Suppressor macrophage (primary cell): ENCODE results near the gene FGF23.

Source experiments
- DNase-seq, 4 experiments: peaks; one replicate each; pipeline ENCODE4 v3.0.0-alpha.2; 2020 to 2022

FGF23 gene

DNA sequence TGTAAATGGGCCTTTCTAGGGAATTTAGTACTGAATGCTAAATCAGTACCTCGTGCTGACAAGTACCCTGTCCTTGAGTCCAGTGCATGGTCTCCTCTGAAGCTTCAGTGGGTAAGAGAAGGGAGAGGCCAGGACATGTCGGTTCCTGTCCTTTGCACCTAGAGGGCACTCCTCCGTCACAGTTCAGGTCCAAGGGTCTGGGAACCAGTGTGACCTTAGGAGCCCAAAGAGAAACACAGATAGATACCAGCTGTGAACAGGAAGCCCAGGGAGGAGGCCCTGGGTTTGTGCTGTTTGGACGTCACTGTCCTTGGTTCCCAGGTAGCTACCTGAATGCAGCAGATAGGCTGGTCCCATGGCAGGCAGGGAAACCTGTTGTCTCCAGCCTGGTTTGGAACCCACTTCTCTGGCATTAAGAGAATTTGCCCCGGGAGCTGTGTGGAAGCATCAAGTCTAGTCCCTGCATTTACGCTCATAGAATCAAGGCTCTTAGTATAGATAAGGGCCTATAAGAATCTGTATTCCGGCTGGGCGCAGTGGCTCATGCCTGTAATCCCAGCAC is 3.9 kb upstream of the FGF23 start:
- peak in 1 of 4 experiments; percentile 9 for DNase-seq

- no peak for DNase-seq
Observed at GRCh38 chr12:4380332-4380731, 820 bp upstream of the FGF23 start.

DNA sequence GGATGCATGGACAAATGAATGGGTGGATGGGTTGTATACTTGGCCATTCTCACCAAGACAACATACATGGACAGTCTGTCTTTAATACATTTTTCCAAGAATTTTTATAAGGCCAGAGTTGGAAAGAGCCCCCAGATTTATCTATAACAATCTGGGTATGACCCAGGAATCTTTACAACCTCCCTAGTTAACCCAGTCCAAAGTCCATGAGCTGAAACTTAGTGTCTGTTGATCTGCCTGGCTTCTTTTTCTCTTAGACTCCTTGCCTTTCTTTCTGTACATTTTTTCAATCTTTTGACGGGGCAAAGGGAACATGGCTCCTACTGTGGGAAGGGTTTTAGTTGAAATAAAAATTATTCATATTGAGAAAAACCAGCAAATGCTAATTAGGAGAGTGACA is 740 bp downstream of the FGF23 start:
- no peak for DNase-seq

- DNase-seq = no peak
Observed at GRCh38 chr12:4375449-4375848, 4.1 kb downstream of the FGF23 start.

DNA sequence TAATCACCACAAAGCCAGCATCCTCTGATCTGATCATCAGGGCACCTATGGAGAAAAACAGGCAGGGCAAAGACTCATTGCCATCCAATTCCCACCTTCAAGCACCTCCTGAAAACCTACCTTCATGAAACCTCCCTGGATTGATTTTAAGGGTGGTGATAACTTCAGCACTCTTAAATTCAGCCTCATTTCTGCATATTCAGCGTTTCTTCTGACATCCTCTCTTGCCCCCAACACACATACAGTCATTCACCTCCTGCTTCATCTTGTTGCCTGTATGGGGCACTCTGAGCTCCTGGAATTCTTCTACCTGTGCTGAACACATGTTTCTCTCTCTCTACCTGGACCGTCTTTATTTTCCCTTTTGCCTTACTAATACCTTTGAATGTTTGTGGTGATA is 6.9 kb downstream of the FGF23 start:
- no peak for DNase-seq

- DNase-seq = no peak
Observed at GRCh38 chr12:4370265-4370664, 9.2 kb downstream of the FGF23 start.

DNA sequence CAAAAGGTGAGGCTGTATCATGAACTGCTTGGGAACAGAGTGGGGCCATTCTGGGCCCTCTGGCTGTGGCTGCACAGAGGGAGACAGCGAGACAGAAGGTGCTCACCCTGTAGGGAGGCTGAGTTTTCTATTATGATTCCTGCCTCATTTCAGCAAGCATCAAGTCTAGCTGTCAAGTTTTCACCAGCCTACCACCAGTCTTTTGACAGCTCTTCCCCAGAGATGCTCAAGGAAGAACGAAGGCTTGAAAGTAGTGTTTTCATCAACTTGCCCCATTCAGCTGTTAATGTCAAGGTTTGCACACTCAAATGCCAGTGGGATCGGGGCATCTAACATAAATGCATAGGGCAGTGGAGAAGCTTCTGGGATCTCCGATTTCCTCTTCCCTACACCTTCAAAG is 10.0 kb downstream of the FGF23 start:
- DNase-seq = no peak

DNA sequence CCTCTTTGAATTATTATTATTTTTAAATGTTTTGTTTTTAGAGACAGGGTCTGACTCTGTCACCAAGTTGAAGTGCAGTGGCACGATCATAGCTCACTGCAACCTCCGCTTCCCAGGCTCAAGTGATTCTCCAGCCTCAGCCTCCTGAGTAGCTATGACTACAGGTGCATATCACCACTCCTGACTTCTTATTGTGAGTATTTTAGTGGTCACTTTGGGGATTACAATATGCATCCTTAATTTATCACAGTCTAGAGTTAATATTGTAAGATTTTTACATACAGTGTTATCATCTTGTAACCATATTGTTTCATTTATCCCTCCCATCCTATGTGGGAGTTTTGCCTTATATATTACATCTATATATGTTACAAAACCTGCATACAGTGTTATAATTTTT is 13.4 kb downstream of the FGF23 start:
- DNase-seq = no peak

DNA sequence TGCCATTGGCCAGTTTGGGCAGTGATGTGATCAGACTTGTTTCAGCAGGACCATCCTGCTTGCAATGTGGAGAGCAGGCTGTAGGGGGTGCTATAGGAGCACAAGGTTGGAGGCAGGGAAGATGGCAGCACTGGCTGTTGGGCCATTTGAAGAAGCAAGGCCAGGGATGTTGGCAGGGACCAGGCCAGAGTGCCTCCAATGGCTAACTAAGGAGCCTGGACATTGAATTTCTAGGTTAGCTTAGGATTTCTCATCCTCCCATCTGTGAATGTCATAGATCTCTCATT is 23.5 kb downstream of the FGF23 start:
- peak; percentile 28 to 65 (median 38) for DNase-seq

- no peak for DNase-seq
Observed at GRCh38 chr12:4355156-4356040, 24.1 kb downstream of the FGF23 start.

DNA sequence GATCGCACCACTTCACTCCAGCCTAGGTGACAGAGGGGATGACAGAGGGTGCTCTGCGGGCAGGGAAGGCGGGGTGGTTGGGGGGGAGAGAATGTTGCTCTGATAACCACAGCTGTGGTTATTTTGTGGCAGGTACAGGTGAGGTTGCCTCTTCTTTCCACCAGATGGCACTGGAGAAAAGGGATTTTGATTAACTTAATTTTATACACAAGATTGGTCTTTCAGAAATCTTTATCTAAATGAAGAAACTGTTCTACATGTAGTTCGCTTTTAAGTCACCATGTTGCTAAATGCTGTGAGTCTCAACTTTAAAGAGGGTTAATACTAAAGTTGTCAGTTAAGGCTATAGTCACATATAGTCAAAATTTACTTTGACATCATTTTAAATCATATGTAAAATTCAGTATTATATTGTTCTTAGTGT is 25.7 kb downstream of the FGF23 start:
- peak in 1 of 4 experiments; percentile 11 for DNase-seq

- DNase-seq = no peak
Observed at GRCh38 chr12:4346931-4347330, 32.6 kb downstream of the FGF23 start.

DNA sequence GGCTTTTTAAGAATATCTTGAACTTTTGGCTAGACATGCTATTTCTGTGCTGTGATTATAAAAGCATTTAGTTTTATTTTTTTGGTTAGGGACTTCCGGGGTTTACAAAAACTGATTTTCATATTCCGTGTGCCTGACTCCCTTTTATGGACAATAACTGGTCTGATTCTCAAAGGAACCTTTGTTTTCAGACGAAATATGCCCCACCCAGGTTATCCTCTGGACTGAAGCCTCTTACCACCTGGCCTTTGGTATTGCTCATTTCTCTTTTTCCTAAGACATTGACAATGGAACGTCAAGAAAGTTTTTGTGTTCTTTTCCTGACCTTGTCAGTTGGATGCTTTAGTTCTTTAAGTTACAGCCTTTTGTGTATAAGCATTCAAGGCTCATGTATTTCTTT is 47.7 kb downstream of the FGF23 start:
- DNase-seq = no peak

- DNase-seq = no peak
Observed at GRCh38 chr12:4331221-4331620, 48.3 kb downstream of the FGF23 start.

DNA sequence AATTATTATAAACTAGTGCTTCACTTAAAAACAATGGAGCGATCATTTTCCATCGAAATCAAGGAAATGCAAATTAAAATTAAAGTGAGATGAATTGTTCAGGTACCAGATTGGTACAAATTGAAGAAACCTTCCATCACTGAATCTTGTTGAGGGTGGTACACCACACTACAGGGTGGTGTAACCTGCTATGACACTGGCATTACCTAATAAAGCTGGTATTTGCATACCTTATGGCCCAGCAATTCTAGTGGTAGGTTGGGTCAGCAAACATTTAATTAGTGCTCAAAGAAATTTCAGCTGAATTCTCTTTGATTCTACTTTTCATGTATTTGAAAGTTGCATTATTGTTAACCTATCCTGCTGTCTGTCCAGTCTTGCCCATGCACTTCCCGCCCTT is 49.3 kb downstream of the FGF23 start:
- no peak for DNase-seq

GRCh38 chr12:4327293-4327692 is 52.2 kb downstream of the FGF23 start:
- DNase-seq = no peak

DNA sequence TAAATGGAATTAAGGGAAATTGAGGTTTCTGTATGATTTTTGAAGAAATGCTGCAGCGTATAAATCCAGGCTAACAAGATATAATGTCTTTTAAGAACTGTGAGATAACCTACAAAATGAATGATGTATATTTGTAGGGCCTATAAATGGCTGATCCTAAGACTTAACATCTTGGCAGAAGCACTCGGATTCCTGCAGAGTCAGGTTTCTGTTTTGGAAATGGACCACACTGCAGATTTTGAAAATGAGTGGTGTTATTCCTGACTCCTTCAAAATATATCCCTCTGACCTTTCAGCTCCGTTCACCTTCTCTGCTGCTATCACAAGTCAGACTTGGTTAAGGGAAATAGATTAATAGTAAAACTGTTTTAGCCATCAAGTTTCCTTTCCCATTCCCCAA is 53.5 kb downstream of the FGF23 start:
- no peak for DNase-seq

- no peak for DNase-seq
Observed at GRCh38 chr12:4324366-4324765, 55.1 kb downstream of the FGF23 start.

- peak; percentile 42 to 77 (median 64) for DNase-seq
Observed at GRCh38 chr12:4323396-4323795, 56.1 kb downstream of the FGF23 start.

GRCh38 chr12:4322726-4323125 is 56.8 kb downstream of the FGF23 start:
- DNase-seq = peak; percentile 38 to 59 (median 54)

DNA sequence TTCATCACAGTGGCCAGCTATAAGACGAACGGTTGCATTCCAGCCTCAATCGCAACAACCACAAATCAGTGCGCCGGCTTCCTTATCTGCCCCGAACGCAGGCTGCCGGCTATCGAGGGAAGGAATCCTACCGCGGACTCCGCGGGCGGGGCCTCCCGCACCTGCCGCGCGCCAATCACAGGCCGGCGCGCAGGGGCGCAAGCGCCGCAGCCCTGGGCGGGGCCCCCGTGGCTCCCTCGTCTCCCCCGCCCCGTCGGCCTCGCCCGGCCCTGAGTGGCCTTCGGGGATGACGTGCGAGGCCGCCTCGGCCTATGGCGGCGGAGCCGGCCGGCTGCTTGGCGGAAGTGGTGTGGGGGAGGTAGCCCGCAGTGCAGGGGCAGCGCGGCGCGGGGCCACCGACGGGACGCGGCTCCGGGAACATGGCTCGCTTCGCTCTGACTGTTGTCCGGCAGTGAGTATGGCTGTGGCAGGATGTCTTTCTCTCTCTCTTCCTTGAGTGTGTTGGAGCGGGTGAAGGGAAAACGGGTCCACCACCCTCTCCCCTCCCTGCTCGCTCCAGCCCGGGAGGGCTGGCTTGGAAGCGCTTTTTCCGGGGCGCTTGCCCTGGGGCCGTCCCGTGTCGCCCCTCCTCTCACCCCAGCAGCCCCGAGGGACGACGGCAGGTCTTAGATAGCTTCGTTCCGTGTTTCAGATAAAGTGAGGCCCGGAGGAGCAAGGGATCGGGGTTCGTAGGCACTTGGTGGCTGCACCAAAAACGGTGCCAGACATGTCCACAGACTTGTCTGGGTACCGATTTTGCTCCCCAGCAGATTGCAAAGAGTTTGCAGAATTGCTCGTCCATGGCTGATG is 58.4 kb downstream of the FGF23 start, which contains the start of gene TIGAR:
Gene TIGAR, plus strand, starts transcription at position 361 of the 849 bp plus-strand sequence. Its CDS starts 59 bp downstream, at position 420.
- peak; percentile 98 to 100 (median 98) for DNase-seq

DNA sequence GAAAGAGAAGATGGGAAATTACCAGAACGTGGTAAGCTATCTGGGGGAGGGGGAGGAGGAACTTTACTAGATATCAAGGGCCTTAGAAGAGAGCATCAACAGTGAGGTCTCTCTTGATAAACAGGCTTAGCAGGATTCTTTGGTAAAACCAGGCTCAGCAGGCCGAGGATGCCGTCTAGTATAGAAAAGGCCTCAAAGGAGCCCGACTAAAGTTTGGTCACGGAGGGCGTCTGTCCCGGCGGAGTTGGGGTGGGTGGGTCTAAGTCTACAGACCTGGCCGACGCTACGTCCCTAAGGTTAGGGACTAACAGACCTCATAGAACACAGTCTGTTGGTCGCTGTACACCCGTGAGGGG is 59.0 kb downstream of the FGF23 start:
- DNase-seq = no peak
